Thoracic aorta (tissue), 2 donors: ENCODE results near the gene ADPRHL1. TPM values are rescaled to one million over a fixed set of nuclear protein-coding genes. Genes with fewer than 3 reads are reported as not detected.

Experiments used
- ATAC-seq: fragments of 150-250 bp; one replicate; pipeline ENCODE4 v1.8.0; 2017; ENCODE audit warnings: low read depth; ENCODE audit not compliant: insufficient number of reproducible peaks, low FRiP score
- DNase-seq: peaks from one replicate; pipeline ENCODE4 v3.0.0-alpha.2; 2020; ENCODE audit warnings: low spot score
- H3K27ac ChIP-seq, 2 donors: fragments of 200-600 bp; sonication (generic); 1 replicate in 1 of 2; 2 replicates in 1 of 2; pipeline ENCODE4 v1.5.1; 2016; ENCODE audit warnings: mild to moderate bottlenecking in 2 of 2, moderate library complexity in 2 of 2
- H3K27me3 ChIP-seq: fragments of 200-600 bp; sonication (generic); replicated peaks from 2 replicates; pipeline ENCODE4 v1.6.0; 2016; ENCODE audit warnings: mild to moderate bottlenecking; ENCODE audit not compliant: insufficient read depth
- H3K36me3 ChIP-seq: fragments of 200-600 bp; sonication (generic); one replicate; pipeline ENCODE4 v1.5.1; 2016
- H3K4me1 ChIP-seq, 2 donors: fragments of 200-600 bp; sonication (generic); 1 replicate in 1 of 2; 2 replicates in 1 of 2; pipeline versions ENCODE4 v1.5.1 to v1.6.0; 2016; ENCODE audit warnings: low read depth in 2 of 2, mild to moderate bottlenecking in 1 of 2; ENCODE audit not compliant: control insufficient read depth in 1 of 2
- H3K4me3 ChIP-seq: fragments of 200-600 bp; sonication (generic); 2 replicates; pipeline ENCODE4 v1.5.1; 2016; ENCODE audit warnings: mild to moderate bottlenecking
- H3K9me3 ChIP-seq: fragments of 200-600 bp; sonication (generic); 2 replicates; pipeline ENCODE4 v1.5.1; 2016
- total RNA-seq, 2 donors: library from RNA; depleted of rRNA; stranded (reverse); fragments of >200 nt; gene quantifications; one replicate each; pipeline versions ENCODE4 v1.1.0 to v1.2.3, GENCODE V29; 2016
- TF ChIP-seq, protein P1 (sequence below): fragments of 200-600 bp; sonication (generic); IDR thresholded peaks from one replicate; pipeline ENCODE4 v1.5.1; 2019; ENCODE audit warnings: antibody characterized with exemption

The ADPRHL1 gene
- total RNA-seq, 2 donors from 2014 or later, result 11.8 to 12.6 TPM

DNA sequence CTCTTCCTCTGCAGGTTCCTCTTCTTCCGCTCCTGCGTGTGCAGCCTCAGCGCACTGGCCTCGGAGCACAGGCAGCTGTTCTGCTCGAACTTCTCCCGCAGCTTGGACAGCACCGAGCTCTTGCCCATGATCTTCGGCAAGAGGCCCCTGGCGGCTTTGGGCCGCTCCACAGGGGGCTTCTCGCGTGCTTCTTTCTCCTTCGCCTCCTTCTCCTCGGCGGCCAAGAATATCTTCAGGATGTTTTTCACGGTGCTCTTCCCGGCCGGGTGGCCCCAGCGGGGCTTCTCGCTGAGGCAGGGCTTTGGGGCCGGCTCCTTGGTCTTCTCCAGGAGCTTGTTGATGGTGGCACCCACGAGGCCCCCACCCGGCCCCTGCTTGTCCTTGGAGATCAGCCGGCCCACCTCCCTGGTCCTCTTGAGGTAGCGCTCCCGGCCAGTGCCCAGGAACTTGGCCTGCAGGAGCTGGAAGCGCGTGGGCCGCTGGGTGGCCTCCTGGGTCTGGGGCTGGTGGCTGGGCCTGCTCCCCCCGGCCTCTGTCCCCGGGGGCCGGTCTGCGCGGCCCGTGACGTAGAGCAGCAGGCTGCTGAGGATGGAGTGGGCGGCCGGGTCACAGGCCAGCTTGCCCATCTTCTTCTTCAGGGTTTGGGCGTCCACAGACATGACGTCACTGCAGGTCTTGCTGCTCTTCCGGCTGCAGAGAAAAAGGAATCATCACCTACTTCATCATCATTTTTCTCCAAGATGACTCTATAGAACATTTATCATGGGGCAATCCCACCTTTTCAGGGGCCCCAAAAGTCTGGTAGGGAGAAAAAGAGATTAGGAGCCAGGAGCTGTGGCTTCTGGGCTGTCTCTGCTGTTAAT is 45.5 kb downstream of the ADPRHL1 start:
- no peak for ATAC-seq
- no peak overlapping the region for H3K27ac ChIP-seq
- no peak overlapping the region for H3K4me3 ChIP-seq
- no peaks in the 10 kb centered on the region for H3K9me3 ChIP-seq
- DNase-seq, result no peak
- TF ChIP-seq, protein P1, sequence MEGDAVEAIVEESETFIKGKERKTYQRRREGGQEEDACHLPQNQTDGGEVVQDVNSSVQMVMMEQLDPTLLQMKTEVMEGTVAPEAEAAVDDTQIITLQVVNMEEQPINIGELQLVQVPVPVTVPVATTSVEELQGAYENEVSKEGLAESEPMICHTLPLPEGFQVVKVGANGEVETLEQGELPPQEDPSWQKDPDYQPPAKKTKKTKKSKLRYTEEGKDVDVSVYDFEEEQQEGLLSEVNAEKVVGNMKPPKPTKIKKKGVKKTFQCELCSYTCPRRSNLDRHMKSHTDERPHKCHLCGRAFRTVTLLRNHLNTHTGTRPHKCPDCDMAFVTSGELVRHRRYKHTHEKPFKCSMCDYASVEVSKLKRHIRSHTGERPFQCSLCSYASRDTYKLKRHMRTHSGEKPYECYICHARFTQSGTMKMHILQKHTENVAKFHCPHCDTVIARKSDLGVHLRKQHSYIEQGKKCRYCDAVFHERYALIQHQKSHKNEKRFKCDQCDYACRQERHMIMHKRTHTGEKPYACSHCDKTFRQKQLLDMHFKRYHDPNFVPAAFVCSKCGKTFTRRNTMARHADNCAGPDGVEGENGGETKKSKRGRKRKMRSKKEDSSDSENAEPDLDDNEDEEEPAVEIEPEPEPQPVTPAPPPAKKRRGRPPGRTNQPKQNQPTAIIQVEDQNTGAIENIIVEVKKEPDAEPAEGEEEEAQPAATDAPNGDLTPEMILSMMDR, result no peak
- H3K36me3 ChIP-seq, result peaks cover 19% of the 10 kb centered on the region
- H3K27me3 ChIP-seq, result no peaks in the 10 kb centered on the region
- H3K4me1 ChIP-seq, result peaks cover 14 to 32% of the 10 kb centered on the region in 2 donors

DNA sequence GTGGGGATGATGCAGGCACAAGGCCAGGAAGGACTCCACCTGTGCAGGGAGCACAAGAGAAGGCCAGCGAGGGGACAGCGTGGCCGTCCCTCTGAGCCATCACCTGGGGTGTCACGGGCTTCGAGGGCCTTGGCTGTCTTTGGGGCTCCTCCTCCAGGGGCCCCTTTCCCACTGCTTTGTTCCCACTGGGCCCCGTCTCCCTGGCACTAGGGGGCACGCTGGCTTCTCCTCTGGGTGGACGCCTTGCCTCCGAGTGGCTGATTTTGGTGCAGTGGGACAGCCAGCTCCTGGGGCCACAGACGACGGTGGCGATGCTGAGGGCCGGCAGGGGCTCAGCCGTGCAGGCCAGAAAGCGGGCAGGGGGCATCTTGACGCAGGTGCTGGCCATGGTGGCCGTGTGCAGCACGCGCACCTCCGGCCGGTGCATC is 46.2 kb downstream of the ADPRHL1 start:
- peaks cover 14 to 32% of the 10 kb centered on the region in 2 donors for H3K4me1 ChIP-seq
- ATAC-seq (no peak), DNase-seq (no peak)
- H3K36me3 ChIP-seq, result peaks cover 19% of the 10 kb centered on the region
- no peaks in the 10 kb centered on the region for H3K27me3 ChIP-seq
- H3K27ac ChIP-seq, result no peak overlapping the region
- H3K4me3 ChIP-seq, result no peak overlapping the region
- no peaks in the 10 kb centered on the region for H3K9me3 ChIP-seq
- TF ChIP-seq, protein P1, result no peak

GRCh38 chr13:113406321-113407102 is 46.8 kb downstream of the ADPRHL1 start:
- ATAC-seq (no peak), DNase-seq (no peak)
- Histone ChIP-seq H3K27me3 (no peaks in the 10 kb centered on the region), H3K36me3 (peaks cover 19% of the 10 kb centered on the region), H3K4me1 (peaks cover 10 to 28% of the 10 kb centered on the region in 2 donors), H3K9me3 (no peaks in the 10 kb centered on the region), H3K4me3 (no peak overlapping the region), H3K27ac (no peak overlapping the region)
- TF ChIP-seq, protein P1, result no peak

- ATAC-seq (no peak), DNase-seq (no peak)
- Histone ChIP-seq H3K27ac (no peak overlapping the region), H3K27me3 (no peaks in the 10 kb centered on the region), H3K4me1 (peaks cover 16 to 28% of the 10 kb centered on the region in 2 donors), H3K4me3 (no peak overlapping the region), H3K9me3 (no peaks in the 10 kb centered on the region), H3K36me3 (peaks cover 19% of the 10 kb centered on the region)
- TF ChIP-seq, protein P1, result no peak
Observed at GRCh38 chr13:113405481-113406300, 47.6 kb downstream of the ADPRHL1 start.
